ENCODE measurements around the gene UBA1.

UBA1 gene

DNA sequence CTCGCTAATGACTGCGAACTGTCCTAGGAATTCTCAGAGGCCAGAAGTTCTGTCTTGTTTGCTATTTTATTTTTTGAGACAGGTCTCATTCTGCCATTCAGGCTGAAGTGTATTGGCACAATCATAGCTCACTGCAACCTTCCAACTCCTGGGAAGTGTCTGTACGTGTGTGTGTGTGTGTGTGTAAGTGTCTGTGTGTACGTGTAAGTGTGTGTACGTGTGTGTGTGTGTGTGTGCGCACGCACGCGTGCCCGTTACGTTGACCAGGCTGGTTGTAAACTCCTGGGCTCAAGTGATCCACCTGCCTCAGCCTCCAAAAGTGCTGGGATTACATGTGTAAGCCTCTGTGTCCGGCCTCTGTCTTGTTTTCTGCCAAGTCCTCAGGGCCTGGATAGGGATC, 14.5 kb downstream of the UBA1 start:
- TF ChIP-seq, protein P1, sequence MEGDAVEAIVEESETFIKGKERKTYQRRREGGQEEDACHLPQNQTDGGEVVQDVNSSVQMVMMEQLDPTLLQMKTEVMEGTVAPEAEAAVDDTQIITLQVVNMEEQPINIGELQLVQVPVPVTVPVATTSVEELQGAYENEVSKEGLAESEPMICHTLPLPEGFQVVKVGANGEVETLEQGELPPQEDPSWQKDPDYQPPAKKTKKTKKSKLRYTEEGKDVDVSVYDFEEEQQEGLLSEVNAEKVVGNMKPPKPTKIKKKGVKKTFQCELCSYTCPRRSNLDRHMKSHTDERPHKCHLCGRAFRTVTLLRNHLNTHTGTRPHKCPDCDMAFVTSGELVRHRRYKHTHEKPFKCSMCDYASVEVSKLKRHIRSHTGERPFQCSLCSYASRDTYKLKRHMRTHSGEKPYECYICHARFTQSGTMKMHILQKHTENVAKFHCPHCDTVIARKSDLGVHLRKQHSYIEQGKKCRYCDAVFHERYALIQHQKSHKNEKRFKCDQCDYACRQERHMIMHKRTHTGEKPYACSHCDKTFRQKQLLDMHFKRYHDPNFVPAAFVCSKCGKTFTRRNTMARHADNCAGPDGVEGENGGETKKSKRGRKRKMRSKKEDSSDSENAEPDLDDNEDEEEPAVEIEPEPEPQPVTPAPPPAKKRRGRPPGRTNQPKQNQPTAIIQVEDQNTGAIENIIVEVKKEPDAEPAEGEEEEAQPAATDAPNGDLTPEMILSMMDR (conservative IDR thresholded peaks at IDR 0.05) = no peak
- H3K27ac ChIP-seq = no peak overlapping the region

- TF ChIP-seq, protein P1 (conservative IDR thresholded peaks at IDR 0.05) = no peak
Measured at GRCh38 chrX:47209508-47210238, 16.0 kb downstream of the UBA1 start.

DNA sequence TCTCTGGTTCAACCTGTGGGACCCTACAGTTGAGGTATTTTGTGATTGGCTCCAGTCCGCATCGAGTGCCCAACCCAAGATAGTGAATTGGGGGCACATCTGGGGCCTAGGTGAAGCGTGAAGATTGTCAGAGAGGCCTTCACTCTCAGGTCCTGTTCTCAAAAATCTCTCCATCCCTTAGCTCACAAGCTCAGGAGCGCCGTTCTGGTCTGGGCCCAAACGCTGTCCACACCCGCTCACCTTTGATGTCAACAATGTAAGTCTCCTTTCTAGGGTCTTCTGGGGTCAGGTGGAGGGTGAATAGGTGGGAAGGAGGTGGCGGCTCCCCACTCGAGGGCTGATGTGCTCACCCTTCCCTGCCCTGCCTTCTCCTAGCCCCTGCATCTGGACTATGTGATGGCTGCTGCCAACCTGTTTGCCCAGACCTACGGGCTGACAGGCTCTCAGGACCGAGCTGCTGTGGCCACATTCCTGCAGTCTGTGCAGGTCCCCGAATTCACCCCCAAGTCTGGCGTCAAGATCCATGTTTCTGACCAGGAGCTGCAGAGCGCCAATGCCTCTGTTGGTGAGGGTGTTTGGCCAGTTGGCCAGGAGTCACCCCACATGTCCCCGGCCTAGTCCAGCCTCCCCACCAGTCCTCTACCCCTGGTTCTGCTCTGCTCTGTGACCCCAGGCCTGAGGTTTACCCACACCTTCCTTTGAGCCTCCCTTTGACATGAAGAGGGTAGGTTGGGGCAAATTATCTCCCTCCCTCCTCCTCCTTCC, 17.2 kb downstream of the UBA1 start:
- H3K27ac ChIP-seq = no peak overlapping the region

More at GRCh38 chrX:47209508-47210238, 16.0 kb downstream of the UBA1 start:
- H3K27ac ChIP-seq = no peak overlapping the region

DNA sequence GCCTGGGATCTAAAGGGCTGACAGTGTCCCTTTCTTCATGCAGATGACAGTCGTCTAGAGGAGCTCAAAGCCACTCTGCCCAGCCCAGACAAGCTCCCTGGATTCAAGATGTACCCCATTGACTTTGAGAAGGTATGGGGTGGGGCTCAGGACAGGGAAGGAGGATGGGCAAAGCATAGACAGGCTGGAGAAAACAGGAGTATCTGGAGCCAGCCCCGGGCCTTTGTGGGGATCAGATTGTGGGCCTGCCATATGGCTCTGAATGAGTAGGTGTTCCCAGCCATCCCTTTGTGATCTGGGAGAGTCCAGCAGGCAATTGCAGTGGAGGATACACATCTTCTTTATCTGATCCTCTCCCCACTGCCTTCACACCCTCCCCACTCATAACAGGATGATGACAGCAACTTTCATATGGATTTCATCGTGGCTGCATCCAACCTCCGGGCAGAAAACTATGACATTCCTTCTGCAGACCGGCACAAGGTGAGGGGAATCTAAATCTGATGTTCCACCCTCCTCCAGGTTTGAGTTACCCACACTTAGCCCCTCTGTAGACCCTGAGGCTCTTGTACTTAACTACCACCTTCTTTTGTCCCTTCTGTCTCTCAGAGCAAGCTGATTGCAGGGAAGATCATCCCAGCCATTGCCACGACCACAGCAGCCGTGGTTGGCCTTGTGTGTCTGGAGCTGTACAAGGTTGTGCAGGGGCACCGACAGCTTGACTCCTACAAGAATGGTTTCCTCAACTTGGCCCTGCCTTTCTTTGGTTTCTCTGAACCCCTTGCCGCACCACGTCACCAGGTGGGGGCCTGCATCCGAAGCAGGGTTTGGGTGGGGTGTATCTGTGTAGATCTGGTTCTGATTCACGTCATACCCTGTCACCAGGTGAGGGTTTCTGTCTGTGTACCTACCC, 19.0 kb downstream of the UBA1 start:
- H3K27ac ChIP-seq = no peak overlapping the region; the same call in 1 of the 2 replicates
- TF ChIP-seq, protein P1 (conservative IDR thresholded peaks at IDR 0.05) = no peak

More for the DNA sequence above, 17.2 kb downstream of the UBA1 start:
- TF ChIP-seq, protein P1 (conservative IDR thresholded peaks at IDR 0.05) = no peak

DNA sequence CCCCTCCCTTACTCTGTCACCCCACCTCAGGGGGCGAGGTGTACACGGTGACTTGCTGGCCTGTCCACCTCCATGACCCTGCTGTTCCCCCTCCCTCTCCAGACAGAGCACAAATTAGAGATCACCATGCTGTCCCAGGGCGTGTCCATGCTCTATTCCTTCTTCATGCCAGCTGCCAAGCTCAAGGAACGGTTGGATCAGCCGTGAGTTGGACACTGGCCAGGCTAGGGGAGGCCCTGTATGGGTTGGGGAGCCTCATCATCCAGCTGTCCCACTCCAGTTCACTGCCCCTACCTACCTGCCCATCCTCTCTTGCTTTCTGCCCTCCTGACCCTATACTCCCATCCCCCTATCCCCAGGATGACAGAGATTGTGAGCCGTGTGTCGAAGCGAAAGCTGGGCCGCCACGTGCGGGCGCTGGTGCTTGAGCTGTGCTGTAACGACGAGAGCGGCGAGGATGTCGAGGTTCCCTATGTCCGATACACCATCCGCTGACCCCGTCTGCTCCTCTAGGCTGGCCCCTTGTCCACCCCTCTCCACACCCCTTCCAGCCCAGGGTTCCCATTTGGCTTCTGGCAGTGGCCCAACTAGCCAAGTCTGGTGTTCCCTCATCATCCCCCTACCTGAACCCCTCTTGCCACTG, 20.9 kb downstream of the UBA1 start:
- H3K27ac ChIP-seq = peak overlapping the region; percentile 90; the same call in 1 of the 2 replicates
- TF ChIP-seq, protein P1 (conservative IDR thresholded peaks at IDR 0.05) = no peak

DNA sequence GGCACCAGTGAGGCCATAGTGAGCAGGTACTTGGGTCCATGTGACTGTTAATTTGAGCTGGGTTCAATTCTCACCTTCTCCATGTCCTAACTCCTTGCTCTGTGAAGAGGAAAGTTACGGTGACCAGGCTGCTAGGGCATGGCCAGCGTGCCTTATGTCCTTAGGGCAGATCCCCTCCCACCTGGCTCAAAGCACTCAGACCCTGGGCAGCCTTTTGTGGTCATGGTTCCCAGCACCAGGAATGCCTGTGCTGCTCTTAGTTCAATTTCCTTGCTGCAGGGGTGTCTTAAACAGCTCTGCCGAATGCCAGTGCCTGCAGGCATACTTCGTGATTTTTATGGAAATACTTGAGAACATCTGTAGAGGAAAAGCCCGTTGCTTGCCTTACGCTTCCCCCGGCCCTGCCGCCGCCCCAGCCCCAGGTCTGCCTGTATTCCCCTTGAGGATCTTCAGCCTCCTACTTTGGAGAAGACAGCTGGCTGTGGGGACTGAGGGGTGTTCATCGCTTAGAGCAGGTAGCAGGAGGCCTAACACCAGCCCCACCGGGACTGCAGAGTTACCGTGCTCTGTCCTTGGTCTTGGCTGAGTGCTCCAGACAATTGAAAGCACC, 21.8 kb downstream of the UBA1 start:
- peak overlapping the region; percentile 90; the same call in 1 of the 2 replicates for H3K27ac ChIP-seq
- TF ChIP-seq, protein P1 (conservative IDR thresholded peaks at IDR 0.05) = no peak

All from VCaP (cell line).